HepG2 (cell line): ENCODE measurements around the gene ARL8B. TPM values are rescaled to one million over a fixed set of nuclear protein-coding genes. Genes with fewer than 3 reads are reported as not detected.
A peak's percentile ranks its signal among the peaks of the same experiment; 100 is the strongest.

Experiments
- ATF7 ChIP-seq, 2 experiments: fragments of 450-650 bp in 1 of 2; sonication (generic) in 1 of 2; formaldehyde crosslinking in 1 of 2; IDR thresholded peaks; 2 replicates each; pipeline versions ENCODE4 v1.4.0 to v1.6.1; 2016 to 2020; ENCODE audit warnings: antibody characterized with exemption in 1 of 2, mild to moderate bottlenecking in 1 of 2, missing genetic modification reagents in 1 of 2
- PHF20 ChIP-seq: sonication (generic); formaldehyde crosslinking; IDR thresholded peaks from 2 replicates; pipeline ENCODE4 v1.5.0; 2020; ENCODE audit warnings: mild to moderate bottlenecking, missing genetic modification reagents
- POGZ ChIP-seq: sonication (generic); formaldehyde crosslinking; IDR thresholded peaks from 2 replicates; pipeline ENCODE4 v1.4.0; 2020; ENCODE audit warnings: mild to moderate bottlenecking, missing genetic modification reagents
- TAF1 ChIP-seq: sonication (generic); formaldehyde crosslinking; IDR thresholded peaks from 2 replicates; pipeline ENCODE4 v1.4.0; 2020; ENCODE audit warnings: missing genetic modification reagents
- ZNF331 ChIP-seq: sonication (generic); formaldehyde crosslinking; IDR thresholded peaks from 2 replicates; pipeline ENCODE4 v1.4.0; 2020; ENCODE audit warnings: missing genetic modification reagents
- ZNF564 ChIP-seq: sonication (generic); formaldehyde crosslinking; IDR thresholded peaks from 2 replicates; pipeline ENCODE4 v1.8.1; 2023; ENCODE audit warnings: mild to moderate bottlenecking, missing genetic modification reagents
- ZNF570 ChIP-seq: sonication (generic); formaldehyde crosslinking; IDR thresholded peaks from 2 replicates; pipeline ENCODE4 v1.4.0; 2020; ENCODE audit warnings: mild to moderate bottlenecking, missing genetic modification reagents, borderline replicate concordance
- ZNF572 ChIP-seq: sonication (generic); formaldehyde crosslinking; IDR thresholded peaks from 2 replicates; pipeline ENCODE4 v1.5.1; 2020; ENCODE audit warnings: mild to moderate bottlenecking, missing genetic modification reagents
- polyA plus RNA-seq, 8 experiments: library from polyadenylated mRNA; depleted of rRNA in 3 of 8; stranded (reverse) in 7 of 8; unstranded in 1 of 8; fragments of >200 nt; fragmentation: Illumina TruSeq in 4 of 8; extraction: Trizol in 4 of 8; gene quantifications; 2 replicates each; pipeline versions ENCODE4 v1.2.1 to v1.2.3, GENCODE V29; 2011 to 2016; ENCODE audit warnings: low read depth in 4 of 8, missing spikeins in 1 of 8, mixed read lengths in 1 of 8; ENCODE audit not compliant: insufficient read depth in 1 of 8
- total RNA-seq, 5 experiments: library from RNA; depleted of rRNA; stranded (reverse); fragments of >200 nt; fragmentation: Illumina TruSeq; extraction: Trizol; gene quantifications; 2 replicates each; pipeline ENCODE4 v1.2.3, GENCODE V29; 2016; ENCODE audit warnings: low read depth in 1 of 5
- TF ChIP-seq, protein P1 (sequence below): sonication (generic); formaldehyde crosslinking; IDR thresholded peaks from 2 replicates; pipeline ENCODE4 v1.4.0; 2020; ENCODE audit warnings: mild to moderate bottlenecking, low read depth, missing genetic modification reagents
- TF ChIP-seq, protein P2 (sequence below): sonication (generic); formaldehyde crosslinking; IDR thresholded peaks from 2 replicates; pipeline ENCODE4 v1.9.0; 2022; ENCODE audit warnings: missing genetic modification reagents, mild to moderate bottlenecking, borderline replicate concordance
- TF ChIP-seq, protein P3 (sequence below): sonication (generic); formaldehyde crosslinking; IDR thresholded peaks from 2 replicates; pipeline ENCODE4 v1.4.0; 2020; ENCODE audit warnings: mild to moderate bottlenecking, missing genetic modification reagents
- TF ChIP-seq, protein P4 (sequence below), 2 experiments: sonication (generic) in 1 of 2; formaldehyde crosslinking in 1 of 2; IDR thresholded peaks; 2 replicates each; pipeline versions ENCODE4 v1.4.0 to v1.6.1; 2018 to 2020; ENCODE audit warnings: missing genetic modification reagents in 2 of 2, borderline replicate concordance in 1 of 2, low read depth in 1 of 2, mild to moderate bottlenecking in 1 of 2, missing biosample characterization in 1 of 2
- TF ChIP-seq, protein P5 (sequence below): sonication (generic); formaldehyde crosslinking; IDR thresholded peaks from 2 replicates; pipeline ENCODE4 v1.4.0; 2020; ENCODE audit warnings: missing genetic modification reagents

Gene ARL8B
- total and polyA plus RNA-seq, 2 of the 13 experiments (the other 11 are each of a cell fraction or from before 2014, with no cell fraction given) = 23.5 to 30.4 TPM

DNA sequence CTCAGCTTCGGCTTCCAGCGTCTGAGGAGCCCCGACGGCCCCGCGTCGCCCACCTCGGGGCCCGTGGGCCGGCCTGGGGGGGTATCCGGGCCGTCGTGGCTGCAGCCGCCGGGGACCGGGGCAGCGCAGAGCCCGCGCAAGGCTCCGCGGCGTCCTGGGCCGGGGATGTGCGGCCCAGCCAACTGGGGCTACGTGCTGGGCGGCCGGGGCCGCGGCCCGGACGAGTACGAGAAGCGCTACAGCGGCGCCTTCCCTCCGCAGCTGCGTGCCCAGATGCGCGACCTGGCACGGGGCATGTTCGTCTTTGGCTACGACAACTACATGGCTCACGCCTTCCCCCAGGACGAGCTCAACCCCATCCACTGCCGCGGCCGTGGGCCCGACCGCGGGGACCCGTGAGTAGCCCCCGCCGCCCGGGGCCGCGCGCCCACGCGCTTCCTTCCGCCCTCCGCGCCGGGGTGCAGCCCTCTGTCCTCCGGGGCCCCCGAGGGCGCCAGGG, 65.9 kb downstream of the ARL8B start (continued):
- TF ChIP-seq, protein P1, sequence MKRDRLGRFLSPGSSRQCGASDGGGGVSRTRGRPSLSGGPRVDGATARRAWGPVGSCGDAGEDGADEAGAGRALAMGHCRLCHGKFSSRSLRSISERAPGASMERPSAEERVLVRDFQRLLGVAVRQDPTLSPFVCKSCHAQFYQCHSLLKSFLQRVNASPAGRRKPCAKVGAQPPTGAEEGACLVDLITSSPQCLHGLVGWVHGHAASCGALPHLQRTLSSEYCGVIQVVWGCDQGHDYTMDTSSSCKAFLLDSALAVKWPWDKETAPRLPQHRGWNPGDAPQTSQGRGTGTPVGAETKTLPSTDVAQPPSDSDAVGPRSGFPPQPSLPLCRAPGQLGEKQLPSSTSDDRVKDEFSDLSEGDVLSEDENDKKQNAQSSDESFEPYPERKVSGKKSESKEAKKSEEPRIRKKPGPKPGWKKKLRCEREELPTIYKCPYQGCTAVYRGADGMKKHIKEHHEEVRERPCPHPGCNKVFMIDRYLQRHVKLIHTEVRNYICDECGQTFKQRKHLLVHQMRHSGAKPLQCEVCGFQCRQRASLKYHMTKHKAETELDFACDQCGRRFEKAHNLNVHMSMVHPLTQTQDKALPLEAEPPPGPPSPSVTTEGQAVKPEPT (CRISPR knock-in tag) = no peak
- TF ChIP-seq ZNF570 = no peak
- no peak for TF ChIP-seq ATF7 (IDR thresholded peaks at IDR 0.05)
- no peak for TF ChIP-seq ATF7 (CRISPR knock-in tag; IDR thresholded peaks at IDR 0.05)
- TF ChIP-seq POGZ (CRISPR knock-in tag) = no peak
- TF ChIP-seq ZNF564 = no peak
- TF ChIP-seq TAF1 (CRISPR knock-in tag) = no peak; the same call in 1 of the 2 replicates
- TF ChIP-seq, protein P2, sequence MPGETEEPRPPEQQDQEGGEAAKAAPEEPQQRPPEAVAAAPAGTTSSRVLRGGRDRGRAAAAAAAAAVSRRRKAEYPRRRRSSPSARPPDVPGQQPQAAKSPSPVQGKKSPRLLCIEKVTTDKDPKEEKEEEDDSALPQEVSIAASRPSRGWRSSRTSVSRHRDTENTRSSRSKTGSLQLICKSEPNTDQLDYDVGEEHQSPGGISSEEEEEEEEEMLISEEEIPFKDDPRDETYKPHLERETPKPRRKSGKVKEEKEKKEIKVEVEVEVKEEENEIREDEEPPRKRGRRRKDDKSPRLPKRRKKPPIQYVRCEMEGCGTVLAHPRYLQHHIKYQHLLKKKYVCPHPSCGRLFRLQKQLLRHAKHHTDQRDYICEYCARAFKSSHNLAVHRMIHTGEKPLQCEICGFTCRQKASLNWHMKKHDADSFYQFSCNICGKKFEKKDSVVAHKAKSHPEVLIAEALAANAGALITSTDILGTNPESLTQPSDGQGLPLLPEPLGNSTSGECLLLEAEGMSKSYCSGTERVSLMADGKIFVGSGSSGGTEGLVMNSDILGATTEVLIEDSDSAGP (CRISPR knock-in tag) = peak; percentile 54; the same call in 1 of the 2 replicates
- TF ChIP-seq PHF20 = no peak
- no peak for TF ChIP-seq ZNF572 (CRISPR knock-in tag)
- TF ChIP-seq, protein P3, sequence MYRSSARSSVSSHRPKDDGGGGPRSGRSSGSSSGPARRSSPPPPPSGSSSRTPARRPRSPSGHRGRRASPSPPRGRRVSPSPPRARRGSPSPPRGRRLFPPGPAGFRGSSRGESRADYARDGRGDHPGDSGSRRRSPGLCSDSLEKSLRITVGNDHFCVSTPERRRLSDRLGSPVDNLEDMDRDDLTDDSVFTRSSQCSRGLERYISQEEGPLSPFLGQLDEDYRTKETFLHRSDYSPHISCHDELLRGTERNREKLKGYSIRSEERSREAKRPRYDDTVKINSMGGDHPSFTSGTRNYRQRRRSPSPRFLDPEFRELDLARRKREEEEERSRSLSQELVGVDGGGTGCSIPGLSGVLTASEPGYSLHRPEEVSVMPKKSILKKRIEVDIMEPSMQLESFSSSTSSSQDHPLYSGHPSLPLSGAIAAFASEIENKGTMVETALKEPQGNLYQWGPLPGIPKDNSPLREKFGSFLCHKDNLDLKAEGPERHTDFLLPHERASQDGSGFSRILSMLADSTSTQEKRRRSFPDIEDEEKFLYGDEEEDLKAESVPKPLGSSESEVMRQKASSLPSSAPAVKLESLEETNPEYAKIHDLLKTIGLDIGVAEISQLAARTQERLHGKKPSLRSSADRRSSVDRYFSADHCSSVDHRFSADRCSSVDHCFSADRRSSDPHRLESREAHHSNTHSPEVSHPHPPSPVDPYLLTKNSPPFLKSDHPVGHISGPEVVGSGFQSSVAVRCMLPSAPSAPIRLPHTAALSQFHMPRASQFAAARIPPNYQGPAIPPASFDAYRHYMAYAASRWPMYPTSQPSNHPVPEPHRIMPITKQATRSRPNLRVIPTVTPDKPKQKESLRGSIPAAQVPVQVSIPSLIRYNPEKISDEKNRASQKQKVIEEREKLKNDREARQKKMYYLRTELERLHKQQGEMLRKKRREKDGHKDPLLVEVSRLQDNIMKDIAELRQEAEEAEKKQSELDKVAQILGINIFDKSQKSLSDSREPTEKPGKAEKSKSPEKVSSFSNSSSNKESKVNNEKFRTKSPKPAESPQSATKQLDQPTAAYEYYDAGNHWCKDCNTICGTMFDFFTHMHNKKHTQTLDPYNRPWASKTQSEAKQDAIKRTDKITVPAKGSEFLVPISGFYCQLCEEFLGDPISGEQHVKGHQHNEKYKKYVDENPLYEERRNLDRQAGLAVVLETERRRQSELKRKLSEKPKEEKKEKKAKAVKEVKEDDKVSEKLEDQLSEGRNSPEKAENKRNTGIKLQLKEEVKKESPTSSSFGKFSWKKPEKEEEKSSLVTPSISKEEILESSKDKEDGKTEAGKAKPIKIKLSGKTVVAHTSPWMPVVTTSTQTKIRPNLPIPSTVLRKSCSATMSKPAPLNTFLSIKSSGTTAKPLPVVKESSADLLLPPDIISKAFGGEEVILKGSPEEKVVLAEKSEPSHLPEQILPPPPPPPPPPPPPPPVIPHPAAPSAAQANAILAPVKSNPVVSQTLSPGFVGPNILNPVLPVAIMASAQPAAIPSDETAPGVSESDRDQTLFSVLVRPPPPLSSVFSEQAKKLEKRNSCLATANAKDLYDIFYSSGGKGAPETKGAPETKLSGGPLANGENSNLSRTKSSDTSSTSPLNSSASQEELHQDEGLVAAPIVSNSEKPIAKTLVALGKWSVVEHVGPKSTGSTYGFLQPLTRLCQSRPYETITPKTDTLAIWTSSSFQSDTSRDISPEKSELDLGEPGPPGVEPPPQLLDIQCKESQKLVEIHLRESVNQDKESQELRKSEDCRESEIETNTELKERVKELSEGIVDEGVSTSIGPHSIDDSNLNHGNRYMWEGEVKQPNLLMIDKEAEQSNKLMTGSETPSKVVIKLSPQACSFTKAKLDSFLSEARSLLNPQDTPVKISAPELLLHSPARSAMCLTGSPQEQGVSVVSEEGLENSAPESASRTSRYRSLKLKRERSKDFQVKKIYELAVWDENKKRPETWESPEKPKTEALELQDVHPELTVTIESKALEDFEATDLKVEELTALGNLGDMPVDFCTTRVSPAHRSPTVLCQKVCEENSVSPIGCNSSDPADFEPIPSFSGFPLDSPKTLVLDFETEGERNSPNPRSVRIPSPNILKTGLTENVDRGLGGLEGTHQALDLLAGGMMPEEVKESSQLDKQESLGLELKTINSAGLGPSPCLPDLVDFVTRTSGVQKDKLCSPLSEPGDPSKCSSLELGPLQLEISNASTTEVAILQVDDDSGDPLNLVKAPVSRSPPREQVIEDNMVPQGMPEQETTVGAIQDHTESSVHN = no peak
- TF ChIP-seq ZNF331 (CRISPR knock-in tag) = no peak
- TF ChIP-seq, protein P4, sequence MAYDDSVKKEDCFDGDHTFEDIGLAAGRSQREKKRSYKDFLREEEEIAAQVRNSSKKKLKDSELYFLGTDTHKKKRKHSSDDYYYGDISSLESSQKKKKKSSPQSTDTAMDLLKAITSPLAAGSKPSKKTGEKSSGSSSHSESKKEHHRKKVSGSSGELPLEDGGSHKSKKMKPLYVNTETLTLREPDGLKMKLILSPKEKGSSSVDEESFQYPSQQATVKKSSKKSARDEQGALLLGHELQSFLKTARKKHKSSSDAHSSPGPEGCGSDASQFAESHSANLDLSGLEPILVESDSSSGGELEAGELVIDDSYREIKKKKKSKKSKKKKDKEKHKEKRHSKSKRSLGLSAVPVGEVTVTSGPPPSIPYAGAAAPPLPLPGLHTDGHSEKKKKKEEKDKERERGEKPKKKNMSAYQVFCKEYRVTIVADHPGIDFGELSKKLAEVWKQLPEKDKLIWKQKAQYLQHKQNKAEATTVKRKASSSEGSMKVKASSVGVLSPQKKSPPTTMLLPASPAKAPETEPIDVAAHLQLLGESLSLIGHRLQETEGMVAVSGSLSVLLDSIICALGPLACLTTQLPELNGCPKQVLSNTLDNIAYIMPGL (CRISPR knock-in tag; IDR thresholded peaks at IDR 0.05; ENCODE audit: borderline replicate concordance in 1 of 2, low read depth in 1 of 2) = 0 out of 4 replicates have a peak, but pooled peaks of 1 of the 2 experiments have one; percentile 9
- TF ChIP-seq, protein P5, sequence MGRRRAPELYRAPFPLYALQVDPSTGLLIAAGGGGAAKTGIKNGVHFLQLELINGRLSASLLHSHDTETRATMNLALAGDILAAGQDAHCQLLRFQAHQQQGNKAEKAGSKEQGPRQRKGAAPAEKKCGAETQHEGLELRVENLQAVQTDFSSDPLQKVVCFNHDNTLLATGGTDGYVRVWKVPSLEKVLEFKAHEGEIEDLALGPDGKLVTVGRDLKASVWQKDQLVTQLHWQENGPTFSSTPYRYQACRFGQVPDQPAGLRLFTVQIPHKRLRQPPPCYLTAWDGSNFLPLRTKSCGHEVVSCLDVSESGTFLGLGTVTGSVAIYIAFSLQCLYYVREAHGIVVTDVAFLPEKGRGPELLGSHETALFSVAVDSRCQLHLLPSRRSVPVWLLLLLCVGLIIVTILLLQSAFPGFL (CRISPR knock-in tag) = 0 out of 2 replicates have a peak, but pooled peaks have one; percentile 65
